ENCODE results near the gene PAK1. TPM values are rescaled to one million over a fixed set of nuclear protein-coding genes. Genes with fewer than 3 reads are reported as not detected.

The PAK1 gene
- total and polyA plus RNA-seq, 2 donors (not counting 3 experiments of a cell fraction or from before 2014, with no cell fraction given): 5.6 to 12.9 TPM

GRCh38 chr11:77449060-77449521 lies 24.8 kb downstream of the PAK1 start:
- ChIA-PET CTCF (interaction anchor here (1.4 kb wide), 1 partner anchor 100 kb away, joined by 4 read pairs; no protein-coding TSS in a partner anchor), POLR2A (no interaction called here)
- Histone ChIP-seq H3K4me2 (ENCODE audit: insufficient read depth, low read length) (no peak overlapping the region), H4K20me1 (replicated peaks; ENCODE audit: control insufficient read depth, extremely low read depth, insufficient read depth, low read length) (no peaks in the 10 kb centered on the region), H2AFZ (ENCODE audit: low read depth, low read length) (no peak overlapping the region), H3K4me3 (replicated peaks in 1 of 3; ENCODE audit: insufficient read depth in 1 of 3, low read depth in 1 of 3, low read length in 3 of 3) (no peak overlapping the region), H3K27me3 (ENCODE audit: control insufficient read depth in 2 of 2, insufficient read depth in 2 of 2, low read length in 2 of 2) (peaks cover 3 to 13% of the 10 kb centered on the region in 2 experiments), H3K36me3 (ENCODE audit: control insufficient read depth in 2 of 2, extremely low read depth in 1 of 2, insufficient read depth in 2 of 2, low read length in 2 of 2) (no peaks in the 10 kb centered on the region), H3K9me3 (replicated peaks; ENCODE audit: control insufficient read depth, insufficient read depth, low read length) (no peaks in the 10 kb centered on the region), H3K4me1 (ENCODE audit: control insufficient read depth, extremely low read depth, insufficient read depth, low read length) (no peaks in the 10 kb centered on the region), H3K9ac (replicated peaks; ENCODE audit: extremely low read depth, insufficient read depth, low read length) (no peak overlapping the region), H3K9me1 (replicated peaks; ENCODE audit: control insufficient read depth, extremely low read depth, insufficient read depth, low read length) (no peaks in the 10 kb centered on the region), H3K79me2 (ENCODE audit: control insufficient read depth, insufficient read depth, low read length) (no peaks in the 10 kb centered on the region), H3K27ac (ENCODE audit: insufficient read depth, low read depth, low read length) (no peak overlapping the region)
- dilution Hi-C loops (cut with MboI; ENCODE audit: extremely low pct_ligation_motif_present, low sequenced_read_pairs) (no loop called here), intact Hi-C loops (cut with micrococcal nuclease) (no loop called here)
- no peak for FAIRE-seq
- TF ChIP-seq POLR2A (IDR thresholded peaks at IDR 0.05; ENCODE audit: low read depth, low read length): no peak
- TF ChIP-seq MAX (IDR thresholded peaks at IDR 0.05; ENCODE audit: insufficient read depth, insufficient read length): no peak
- TF ChIP-seq JUN (IDR thresholded peaks at IDR 0.05; ENCODE audit: borderline replicate concordance, insufficient read depth, insufficient read length, low read depth): no peak
- no peak for TF ChIP-seq CTCF (IDR thresholded peaks at IDR 0.05; ENCODE audit: extremely low read depth in 1 of 2, insufficient read depth in 1 of 2, low read depth in 1 of 2, low read length in 2 of 2)
- DNase-seq (ENCODE audit: low read depth, low spot score): no peak
- BruUV-seq (replicated peaks): no TSS peak

GRCh38 chr11:77448269-77448668 lies 25.6 kb downstream of the PAK1 start:
- Histone ChIP-seq H2AFZ (ENCODE audit: low read depth, low read length) (no peak overlapping the region), H3K9me3 (replicated peaks; ENCODE audit: control insufficient read depth, insufficient read depth, low read length) (no peaks in the 10 kb centered on the region), H3K9ac (replicated peaks; ENCODE audit: extremely low read depth, insufficient read depth, low read length) (no peak overlapping the region), H3K36me3 (ENCODE audit: control insufficient read depth in 2 of 2, extremely low read depth in 1 of 2, insufficient read depth in 2 of 2, low read length in 2 of 2) (no peaks in the 10 kb centered on the region), H3K4me2 (ENCODE audit: insufficient read depth, low read length) (no peak overlapping the region), H3K9me1 (replicated peaks; ENCODE audit: control insufficient read depth, extremely low read depth, insufficient read depth, low read length) (no peaks in the 10 kb centered on the region), H4K20me1 (replicated peaks; ENCODE audit: control insufficient read depth, extremely low read depth, insufficient read depth, low read length) (no peaks in the 10 kb centered on the region), H3K4me3 (replicated peaks in 1 of 3; ENCODE audit: insufficient read depth in 1 of 3, low read depth in 1 of 3, low read length in 3 of 3) (no peak overlapping the region), H3K27me3 (ENCODE audit: control insufficient read depth in 2 of 2, insufficient read depth in 2 of 2, low read length in 2 of 2) (peaks cover 3 to 13% of the 10 kb centered on the region in 2 experiments), H3K27ac (ENCODE audit: insufficient read depth, low read depth, low read length) (no peak overlapping the region), H3K4me1 (ENCODE audit: control insufficient read depth, extremely low read depth, insufficient read depth, low read length) (no peaks in the 10 kb centered on the region), H3K79me2 (ENCODE audit: control insufficient read depth, insufficient read depth, low read length) (no peaks in the 10 kb centered on the region)
- DNase-seq (ENCODE audit: low read depth, low spot score): no peak
- no TSS peak for BruUV-seq (replicated peaks)
- no peak for FAIRE-seq
- dilution Hi-C loops (cut with MboI; ENCODE audit: extremely low pct_ligation_motif_present, low sequenced_read_pairs): no loop called here
- no peak for TF ChIP-seq GATA2 (IDR thresholded peaks at IDR 0.05; ENCODE audit: insufficient read depth, insufficient read length, low read depth, low read length)
- TF ChIP-seq MYC (IDR thresholded peaks at IDR 0.05; ENCODE audit: low read depth, low read length): no peak
- TF ChIP-seq POLR2A (IDR thresholded peaks at IDR 0.05; ENCODE audit: low read depth, low read length): no peak
- TF ChIP-seq CTCF (IDR thresholded peaks at IDR 0.05; ENCODE audit: extremely low read depth in 1 of 2, insufficient read depth in 1 of 2, low read depth in 1 of 2, low read length in 2 of 2): no peak
- TF ChIP-seq EZH2 (IDR thresholded peaks at IDR 0.05; ENCODE audit: borderline replicate concordance, low read depth, low read length, severe bottlenecking): no peak
- TF ChIP-seq FOS (IDR thresholded peaks at IDR 0.05; ENCODE audit: borderline replicate concordance, insufficient read depth, low read length): no peak
- TF ChIP-seq POLR2AphosphoS5 (IDR thresholded peaks at IDR 0.05; ENCODE audit: insufficient read depth, low read depth, low read length): no peak
- TF ChIP-seq JUN (IDR thresholded peaks at IDR 0.05; ENCODE audit: borderline replicate concordance, insufficient read depth, insufficient read length, low read depth): no peak
- no peak for TF ChIP-seq MAX (IDR thresholded peaks at IDR 0.05; ENCODE audit: insufficient read depth, insufficient read length)
- intact Hi-C loops (cut with micrococcal nuclease): no loop called here
- POLR2A ChIA-PET: no interaction called here
- CTCF ChIA-PET: interaction anchor here (1.4 to 2.8 kb wide), 3 partner anchors 12 to 101 kb away, joined by 4 to 10 read pairs (median 6); no protein-coding TSS in a partner anchor

Measured in endothelial cell of umbilical vein (primary cell).